Activated T-cell treated with anti-CD3 and anti-CD28 coated beads, Interleukin-2, amount 50 U/mL, for 48 hours (primary cell): ENCODE results near the gene ARSJ.
"Not testable (repeated sequence)": the region's sequence is repeated elsewhere in the genome, so short reads cannot be mapped to it uniquely, and the experiment has no call there.

Experiments
- DNase-seq, 2 experiments: peaks; one replicate each; pipeline ENCODE4 v3.0.0-alpha.2; 2020

Gene ARSJ

GRCh38 chr4:113979148-113979904, at the start of gene ARSJ:
Gene ARSJ (minus strand): TSS chr4:113979647. CDS start chr4:113978834, 813 bp downstream.
- peak; percentile 47 to 49 for DNase-seq

- DNase-seq, result no peak
Measured at GRCh38 chr4:114028071-114028470, 48.6 kb upstream of the ARSJ start.

- DNase-seq, result no peak
Measured at GRCh38 chr4:114027596-114027995, 48.1 kb upstream of the ARSJ start.

GRCh38 chr4:114026447-114026846, 47.0 kb upstream of the ARSJ start:
- no peak for DNase-seq

GRCh38 chr4:114025176-114025777, 45.8 kb upstream of the ARSJ start:
- no peak for DNase-seq

GRCh38 chr4:114021451-114021850, 42.0 kb upstream of the ARSJ start:
- no peak for DNase-seq

GRCh38 chr4:114019969-114020358, 40.5 kb upstream of the ARSJ start:
- DNase-seq, result no peak

- no peak for DNase-seq
Measured at GRCh38 chr4:114019276-114019968, 40.0 kb upstream of the ARSJ start.

GRCh38 chr4:114017120-114017917, 37.9 kb upstream of the ARSJ start:
- DNase-seq, result no peak

- DNase-seq, result no peak
Measured at GRCh38 chr4:114015444-114015899, 36.0 kb upstream of the ARSJ start.

GRCh38 chr4:114013201-114013600, 33.8 kb upstream of the ARSJ start:
- DNase-seq, result not testable (repeated sequence)

GRCh38 chr4:114012749-114013148, 33.3 kb upstream of the ARSJ start:
- no peak for DNase-seq

- DNase-seq, result no peak
Measured at GRCh38 chr4:114005569-114006442, 26.4 kb upstream of the ARSJ start.

- DNase-seq, result peak in 1 of 2 experiments; percentile 28
Measured at GRCh38 chr4:114004483-114005226, 25.2 kb upstream of the ARSJ start.

- no peak for DNase-seq
Measured at GRCh38 chr4:113998531-113998930, 19.1 kb upstream of the ARSJ start.

GRCh38 chr4:113998079-113998478, 18.6 kb upstream of the ARSJ start:
- no peak for DNase-seq

- no peak for DNase-seq
Measured at GRCh38 chr4:113997206-113997605, 17.8 kb upstream of the ARSJ start.

- no peak for DNase-seq
Measured at GRCh38 chr4:113996599-113997177, 17.2 kb upstream of the ARSJ start.

GRCh38 chr4:113993887-113994286, 14.4 kb upstream of the ARSJ start:
- no peak for DNase-seq

GRCh38 chr4:113990886-113991285, 11.4 kb upstream of the ARSJ start:
- no peak for DNase-seq
